WTC11 (cell line): Measurements from ENCODE around the gene LDLRAD2. TPM values are rescaled to one million over a fixed set of nuclear protein-coding genes. Genes with fewer than 3 reads are reported as not detected.

Experiments used
- ATAC-seq: fragments of 200-7000 bp; cut with Tn5 transposase; 2 replicates; pipeline ENCODE4 v1.10.0; 2021; ENCODE audit warnings: mild to moderate bottlenecking, moderate library complexity
- CTCF ChIA-PET: fragments of 300-600 bp; sonication (Branson Sonifier 250); formaldehyde crosslinking; loops from one replicate; lab custom pipeline; 2021; ENCODE audit warnings: antibody characterized with exemption; lab: Charles Lee
- POLR2A ChIA-PET: fragments of 350-600 bp; sonication (Branson Sonifier 250); formaldehyde crosslinking; loops from one replicate; lab custom pipeline; 2021; ENCODE audit warnings: antibody characterized with exemption; lab: Charles Lee
- DNase-seq: peaks from one replicate; pipeline ENCODE4 v3.0.0; 2021; ENCODE audit warnings: low spot score
- H3K27ac Mint-ChIP-seq: 2 replicates; pipeline ENCODE4 v1.8.0; 2021; ENCODE audit warnings: mixed read lengths
- H3K27me3 Mint-ChIP-seq: 2 replicates; pipeline ENCODE4 v1.8.0; 2021; ENCODE audit warnings: low read depth, mild to moderate bottlenecking, moderate library complexity, mixed read lengths
- H3K36me3 Mint-ChIP-seq: 2 replicates; pipeline ENCODE4 v1.8.0; 2021; ENCODE audit warnings: mixed read lengths
- H3K4me1 Mint-ChIP-seq: 2 replicates; pipeline ENCODE4 v1.8.0; 2022; ENCODE audit warnings: mixed read lengths
- H3K4me3 Mint-ChIP-seq: 2 replicates; pipeline ENCODE4 v1.8.0; 2021; ENCODE audit warnings: mild to moderate bottlenecking, moderate library complexity, mixed read lengths
- H3K9me3 Mint-ChIP-seq: 2 replicates; pipeline ENCODE4 v1.8.0; 2021; ENCODE audit warnings: mixed read lengths
- CREM ChIP-seq: sonication (generic); formaldehyde crosslinking; IDR thresholded peaks from 2 replicates; pipeline ENCODE4 v1.8.1; 2022; ENCODE audit warnings: mild to moderate bottlenecking, missing genetic modification reagents, moderate library complexity
- ESRRA ChIP-seq: sonication (generic); formaldehyde crosslinking; IDR thresholded peaks from 2 replicates; pipeline ENCODE4 v1.8.1; 2022; ENCODE audit warnings: mild to moderate bottlenecking, missing genetic modification reagents, borderline replicate concordance
- ETV6 ChIP-seq: sonication (generic); formaldehyde crosslinking; IDR thresholded peaks from 2 replicates; pipeline ENCODE4 v1.8.1; 2022; ENCODE audit warnings: mild to moderate bottlenecking, missing genetic modification reagents
- FOXJ3 ChIP-seq: sonication (generic); formaldehyde crosslinking; IDR thresholded peaks from 2 replicates; pipeline ENCODE4 v1.9.0; 2021; ENCODE audit warnings: missing genetic modification reagents, mild to moderate bottlenecking, borderline replicate concordance
- FOXK1 ChIP-seq: sonication (generic); formaldehyde crosslinking; IDR thresholded peaks from 2 replicates; pipeline ENCODE4 v1.8.0; 2022; ENCODE audit warnings: mild to moderate bottlenecking, moderate library complexity, missing genetic modification reagents
- HMGA2 ChIP-seq: fragments of 250-450 bp; sonication (Bioruptor Pico); IDR thresholded peaks from 2 replicates; pipeline ENCODE4 v1.4.0; 2021; ENCODE audit warnings: mild to moderate bottlenecking, moderate library complexity
- IRF2 ChIP-seq: sonication (generic); formaldehyde crosslinking; IDR thresholded peaks from 2 replicates; pipeline ENCODE4 v1.8.0; 2022; ENCODE audit warnings: low read depth, missing genetic modification reagents, borderline replicate concordance
- MXD4 ChIP-seq: fragments of 250-450 bp; sonication (Bioruptor Pico); IDR thresholded peaks from 2 replicates; pipeline ENCODE4 v1.8.0; 2021; ENCODE audit warnings: mild to moderate bottlenecking, moderate library complexity, borderline replicate concordance
- NFE2L1 ChIP-seq: sonication (generic); formaldehyde crosslinking; IDR thresholded peaks from 2 replicates; pipeline ENCODE4 v1.8.1; 2023; ENCODE audit warnings: missing genetic modification reagents
- NFYB ChIP-seq: sonication (generic); formaldehyde crosslinking; conservative IDR thresholded peaks from 2 replicates; pipeline ENCODE4 v1.8.0; 2022; ENCODE audit warnings: low read depth, missing genetic modification reagents
- PRRX2 ChIP-seq: fragments of 250-450 bp; sonication (Bioruptor Pico); IDR thresholded peaks from 2 replicates; pipeline ENCODE4 v1.8.0; 2021; ENCODE audit warnings: mild to moderate bottlenecking
- SOX15 ChIP-seq: fragments of 250-450 bp; sonication (Bioruptor Pico); IDR thresholded peaks from 2 replicates; pipeline ENCODE4 v1.9.0; 2021; ENCODE audit warnings: mild to moderate bottlenecking
- SP1 ChIP-seq: sonication (generic); formaldehyde crosslinking; conservative IDR thresholded peaks from 2 replicates; pipeline ENCODE4 v1.8.1; 2022; ENCODE audit warnings: missing genetic modification reagents
- ZBTB21 ChIP-seq: sonication (generic); formaldehyde crosslinking; IDR thresholded peaks from 2 replicates; pipeline ENCODE4 v1.8.1; 2023; ENCODE audit warnings: mild to moderate bottlenecking, missing genetic modification reagents, borderline replicate concordance
- ZNF263 ChIP-seq: sonication (generic); formaldehyde crosslinking; IDR thresholded peaks from 2 replicates; pipeline ENCODE4 v1.8.1; 2022; ENCODE audit warnings: low read depth, mild to moderate bottlenecking, moderate library complexity, missing genetic modification reagents
- total RNA-seq: library from RNA; stranded (reverse); gene quantifications from 3 replicates; pipeline ENCODE4 v1.2.3, GENCODE V29; 2021
- TF ChIP-seq, protein P1 (sequence below): sonication (generic); formaldehyde crosslinking; IDR thresholded peaks from 2 replicates; pipeline ENCODE4 v1.8.0; 2022; ENCODE audit warnings: mild to moderate bottlenecking, missing genetic modification reagents
- TF ChIP-seq, protein P2 (sequence below): fragments of 250-450 bp; sonication (Bioruptor Pico); IDR thresholded peaks from 2 replicates; pipeline ENCODE4 v1.9.0; 2021; ENCODE audit warnings: mild to moderate bottlenecking
- TF ChIP-seq, protein P3 (sequence below): fragments of 250-450 bp; sonication (Bioruptor Pico); IDR thresholded peaks from 2 replicates; pipeline ENCODE4 v2.1.2; 2022; ENCODE audit warnings: mild to moderate bottlenecking, moderate library complexity
- TF ChIP-seq, protein P4 (sequence below): sonication (generic); formaldehyde crosslinking; IDR thresholded peaks from 2 replicates; pipeline ENCODE4 v1.8.1; 2023; ENCODE audit warnings: mild to moderate bottlenecking, missing genetic modification reagents
- TF ChIP-seq, protein P5 (sequence below): sonication (generic); formaldehyde crosslinking; conservative IDR thresholded peaks from 2 replicates; pipeline ENCODE4 v1.8.1; 2022; ENCODE audit warnings: mild to moderate bottlenecking, missing genetic modification reagents
- TF ChIP-seq, protein P6 (sequence below): sonication (generic); formaldehyde crosslinking; IDR thresholded peaks from 2 replicates; pipeline ENCODE4 v1.8.1; 2023; ENCODE audit warnings: mild to moderate bottlenecking, missing genetic modification reagents
- TF ChIP-seq, protein P7 (sequence below): sonication (generic); formaldehyde crosslinking; IDR thresholded peaks from 2 replicates; pipeline ENCODE4 v1.8.0; 2022; ENCODE audit warnings: missing genetic modification reagents

Gene LDLRAD2
- total RNA-seq, 1 experiment from 2014 or later = 0.63 TPM

DNA sequence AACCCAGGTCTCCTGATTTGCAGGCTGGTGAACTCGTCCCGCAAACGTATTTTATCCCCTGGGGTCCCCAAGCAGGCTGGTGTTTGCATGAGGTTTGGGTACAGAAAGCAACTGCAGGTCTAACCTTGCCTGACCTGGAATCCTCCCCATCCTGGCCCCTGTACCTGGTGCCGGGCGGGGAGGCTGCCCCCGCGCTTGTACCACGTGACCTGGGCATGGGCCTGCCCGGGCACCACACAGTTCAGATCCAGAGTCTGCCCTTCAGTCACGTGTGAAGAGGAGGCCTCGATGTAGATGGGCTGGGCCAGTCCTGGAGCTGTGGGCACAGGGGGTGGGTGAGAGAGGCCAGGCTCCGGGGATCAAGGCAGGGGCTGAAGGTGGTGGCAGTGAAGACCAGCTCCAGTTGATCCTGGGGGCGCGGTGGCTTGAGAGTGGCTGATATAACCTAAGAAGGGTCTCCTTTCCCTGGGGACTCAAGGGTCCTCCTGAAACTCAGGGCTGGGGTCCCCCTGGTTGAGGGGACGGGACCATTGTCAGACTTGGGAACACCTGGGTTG lies 30.6 kb downstream of the LDLRAD2 start:
- ATAC-seq = no peak

DNA sequence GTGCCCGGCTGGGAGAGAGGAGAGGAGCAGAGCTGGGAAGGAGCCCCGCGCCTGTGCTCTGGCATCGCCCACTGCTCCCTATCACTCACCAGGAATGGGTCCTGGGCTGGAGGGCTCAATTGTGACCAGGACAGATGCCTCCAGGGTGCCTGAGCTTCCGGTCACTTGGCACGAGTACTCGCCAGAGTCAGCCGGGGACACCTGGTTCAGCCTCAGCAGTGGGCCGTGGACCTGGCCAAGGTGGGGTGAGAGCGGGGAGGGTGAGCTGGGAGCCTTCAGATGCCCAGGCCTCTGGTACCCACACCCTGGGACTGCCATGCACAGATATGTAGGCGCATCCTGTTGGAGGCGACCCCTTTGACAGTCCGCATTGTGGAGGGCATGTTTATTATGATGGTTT lies 31.1 kb downstream of the LDLRAD2 start:
- H3K4me3 Mint-ChIP-seq = no peak overlapping the region
- TF ChIP-seq ZNF263 (CRISPR knock-in tag) (no peak), SOX15 (no peak), MXD4 (no peak), ESRRA (CRISPR knock-in tag) (no peak), SP1 (CRISPR knock-in tag) (no peak), FOXJ3 (CRISPR knock-in tag) (no peak), NFYB (no peak), IRF2 (CRISPR knock-in tag) (no peak), ZBTB21 (CRISPR knock-in tag) (no peak)
- TF ChIP-seq, protein P1, sequence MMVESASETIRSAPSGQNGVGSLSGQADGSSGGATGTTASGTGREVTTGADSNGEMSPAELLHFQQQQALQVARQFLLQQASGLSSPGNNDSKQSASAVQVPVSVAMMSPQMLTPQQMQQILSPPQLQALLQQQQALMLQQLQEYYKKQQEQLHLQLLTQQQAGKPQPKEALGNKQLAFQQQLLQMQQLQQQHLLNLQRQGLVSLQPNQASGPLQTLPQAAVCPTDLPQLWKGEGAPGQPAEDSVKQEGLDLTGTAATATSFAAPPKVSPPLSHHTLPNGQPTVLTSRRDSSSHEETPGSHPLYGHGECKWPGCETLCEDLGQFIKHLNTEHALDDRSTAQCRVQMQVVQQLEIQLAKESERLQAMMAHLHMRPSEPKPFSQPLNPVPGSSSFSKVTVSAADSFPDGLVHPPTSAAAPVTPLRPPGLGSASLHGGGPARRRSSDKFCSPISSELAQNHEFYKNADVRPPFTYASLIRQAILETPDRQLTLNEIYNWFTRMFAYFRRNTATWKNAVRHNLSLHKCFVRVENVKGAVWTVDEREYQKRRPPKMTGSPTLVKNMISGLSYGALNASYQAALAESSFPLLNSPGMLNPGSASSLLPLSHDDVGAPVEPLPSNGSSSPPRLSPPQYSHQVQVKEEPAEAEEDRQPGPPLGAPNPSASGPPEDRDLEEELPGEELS = no peak
- TF ChIP-seq, protein P2, sequence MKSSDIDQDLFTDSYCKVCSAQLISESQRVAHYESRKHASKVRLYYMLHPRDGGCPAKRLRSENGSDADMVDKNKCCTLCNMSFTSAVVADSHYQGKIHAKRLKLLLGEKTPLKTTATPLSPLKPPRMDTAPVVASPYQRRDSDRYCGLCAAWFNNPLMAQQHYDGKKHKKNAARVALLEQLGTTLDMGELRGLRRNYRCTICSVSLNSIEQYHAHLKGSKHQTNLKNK (CRISPR knock-in tag) = no peak
- DNase-seq = no peak
- ChIA-PET CTCF (no interaction called here), POLR2A (no interaction called here)
- H3K9me3 Mint-ChIP-seq = no peaks in the 10 kb centered on the region
- H3K4me1 Mint-ChIP-seq = no peaks in the 10 kb centered on the region
- no peak overlapping the region for H3K27ac Mint-ChIP-seq
- no peak for ATAC-seq
- peaks cover 34% of the 10 kb centered on the region for H3K36me3 Mint-ChIP-seq
- no peaks in the 10 kb centered on the region for H3K27me3 Mint-ChIP-seq

More for the DNA sequence above, 30.6 kb downstream of the LDLRAD2 start:
- Mint-ChIP-seq H3K4me3 (no peak overlapping the region), H3K9me3 (no peaks in the 10 kb centered on the region)
- TF ChIP-seq HMGA2 (no peak), CREM (CRISPR knock-in tag) (no peak), ESRRA (CRISPR knock-in tag) (no peak), FOXK1 (CRISPR knock-in tag) (no peak), ZNF263 (CRISPR knock-in tag) (no peak), IRF2 (CRISPR knock-in tag) (no peak)
- TF ChIP-seq, protein P3, sequence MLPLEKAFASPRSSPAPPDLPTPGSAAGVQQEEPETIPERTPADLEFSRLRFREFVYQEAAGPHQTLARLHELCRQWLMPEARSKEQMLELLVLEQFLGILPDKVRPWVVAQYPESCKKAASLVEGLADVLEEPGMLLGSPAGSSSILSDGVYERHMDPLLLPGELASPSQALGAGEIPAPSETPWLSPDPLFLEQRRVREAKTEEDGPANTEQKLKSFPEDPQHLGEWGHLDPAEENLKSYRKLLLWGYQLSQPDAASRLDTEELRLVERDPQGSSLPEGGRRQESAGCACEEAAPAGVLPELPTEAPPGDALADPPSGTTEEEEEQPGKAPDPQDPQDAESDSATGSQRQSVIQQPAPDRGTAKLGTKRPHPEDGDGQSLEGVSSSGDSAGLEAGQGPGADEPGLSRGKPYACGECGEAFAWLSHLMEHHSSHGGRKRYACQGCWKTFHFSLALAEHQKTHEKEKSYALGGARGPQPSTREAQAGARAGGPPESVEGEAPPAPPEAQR (CRISPR knock-in tag) = no peak
- TF ChIP-seq, protein P4, sequence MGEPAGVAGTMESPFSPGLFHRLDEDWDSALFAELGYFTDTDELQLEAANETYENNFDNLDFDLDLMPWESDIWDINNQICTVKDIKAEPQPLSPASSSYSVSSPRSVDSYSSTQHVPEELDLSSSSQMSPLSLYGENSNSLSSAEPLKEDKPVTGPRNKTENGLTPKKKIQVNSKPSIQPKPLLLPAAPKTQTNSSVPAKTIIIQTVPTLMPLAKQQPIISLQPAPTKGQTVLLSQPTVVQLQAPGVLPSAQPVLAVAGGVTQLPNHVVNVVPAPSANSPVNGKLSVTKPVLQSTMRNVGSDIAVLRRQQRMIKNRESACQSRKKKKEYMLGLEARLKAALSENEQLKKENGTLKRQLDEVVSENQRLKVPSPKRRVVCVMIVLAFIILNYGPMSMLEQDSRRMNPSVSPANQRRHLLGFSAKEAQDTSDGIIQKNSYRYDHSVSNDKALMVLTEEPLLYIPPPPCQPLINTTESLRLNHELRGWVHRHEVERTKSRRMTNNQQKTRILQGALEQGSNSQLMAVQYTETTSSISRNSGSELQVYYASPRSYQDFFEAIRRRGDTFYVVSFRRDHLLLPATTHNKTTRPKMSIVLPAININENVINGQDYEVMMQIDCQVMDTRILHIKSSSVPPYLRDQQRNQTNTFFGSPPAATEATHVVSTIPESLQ (CRISPR knock-in tag) = no peak
- TF ChIP-seq, all 79 proteins: peak for 0
- Mint-ChIP-seq H3K27ac (no peak overlapping the region), H3K27me3 (no peaks in the 10 kb centered on the region), H3K4me1 (no peaks in the 10 kb centered on the region), H3K36me3 (peaks cover 36% of the 10 kb centered on the region)
- DNase-seq = no peak
- ChIA-PET CTCF (no interaction called here), POLR2A (no interaction called here)

DNA sequence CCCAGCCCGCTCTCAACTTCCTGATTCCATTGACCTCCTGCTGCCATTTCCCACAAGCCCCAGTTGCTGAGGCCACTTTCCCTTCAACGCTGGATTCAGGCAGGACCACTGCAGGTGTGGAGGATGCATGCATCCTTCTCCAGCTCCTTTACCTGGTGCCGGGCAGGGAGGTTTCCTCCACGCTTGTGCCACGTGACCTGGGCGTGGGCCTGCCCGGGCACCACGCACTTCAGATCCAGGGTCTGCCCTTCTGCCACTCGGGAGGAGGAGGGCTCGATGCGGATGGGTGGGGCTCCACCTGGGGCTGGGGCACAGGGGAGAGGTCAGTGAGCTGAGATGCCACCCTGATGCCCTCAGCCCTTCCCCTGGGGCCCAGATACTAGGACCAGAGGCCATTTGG lies 31.9 kb downstream of the LDLRAD2 start:
- DNase-seq (no peak), ATAC-seq (no peak)
- POLR2A ChIA-PET = interaction anchor here (0.7 kb wide), 1 partner anchor 666 kb away, joined by 3 read pairs; no protein-coding TSS in a partner anchor
- Mint-ChIP-seq H3K27ac (no peak overlapping the region), H3K9me3 (no peaks in the 10 kb centered on the region), H3K27me3 (no peaks in the 10 kb centered on the region), H3K36me3 (peaks cover 28% of the 10 kb centered on the region), H3K4me1 (no peaks in the 10 kb centered on the region), H3K4me3 (no peak overlapping the region)
- CTCF ChIA-PET = no interaction called here
- TF ChIP-seq, protein P5, sequence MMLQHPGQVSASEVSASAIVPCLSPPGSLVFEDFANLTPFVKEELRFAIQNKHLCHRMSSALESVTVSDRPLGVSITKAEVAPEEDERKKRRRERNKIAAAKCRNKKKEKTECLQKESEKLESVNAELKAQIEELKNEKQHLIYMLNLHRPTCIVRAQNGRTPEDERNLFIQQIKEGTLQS = no peak
- no peak for TF ChIP-seq NFE2L1 (CRISPR knock-in tag)
- TF ChIP-seq, protein P6, sequence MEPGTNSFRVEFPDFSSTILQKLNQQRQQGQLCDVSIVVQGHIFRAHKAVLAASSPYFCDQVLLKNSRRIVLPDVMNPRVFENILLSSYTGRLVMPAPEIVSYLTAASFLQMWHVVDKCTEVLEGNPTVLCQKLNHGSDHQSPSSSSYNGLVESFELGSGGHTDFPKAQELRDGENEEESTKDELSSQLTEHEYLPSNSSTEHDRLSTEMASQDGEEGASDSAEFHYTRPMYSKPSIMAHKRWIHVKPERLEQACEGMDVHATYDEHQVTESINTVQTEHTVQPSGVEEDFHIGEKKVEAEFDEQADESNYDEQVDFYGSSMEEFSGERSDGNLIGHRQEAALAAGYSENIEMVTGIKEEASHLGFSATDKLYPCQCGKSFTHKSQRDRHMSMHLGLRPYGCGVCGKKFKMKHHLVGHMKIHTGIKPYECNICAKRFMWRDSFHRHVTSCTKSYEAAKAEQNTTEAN (CRISPR knock-in tag) = no peak
- no peak for TF ChIP-seq PRRX2 (CRISPR knock-in tag)
- TF ChIP-seq ETV6 (CRISPR knock-in tag) = no peak
- TF ChIP-seq, protein P7, sequence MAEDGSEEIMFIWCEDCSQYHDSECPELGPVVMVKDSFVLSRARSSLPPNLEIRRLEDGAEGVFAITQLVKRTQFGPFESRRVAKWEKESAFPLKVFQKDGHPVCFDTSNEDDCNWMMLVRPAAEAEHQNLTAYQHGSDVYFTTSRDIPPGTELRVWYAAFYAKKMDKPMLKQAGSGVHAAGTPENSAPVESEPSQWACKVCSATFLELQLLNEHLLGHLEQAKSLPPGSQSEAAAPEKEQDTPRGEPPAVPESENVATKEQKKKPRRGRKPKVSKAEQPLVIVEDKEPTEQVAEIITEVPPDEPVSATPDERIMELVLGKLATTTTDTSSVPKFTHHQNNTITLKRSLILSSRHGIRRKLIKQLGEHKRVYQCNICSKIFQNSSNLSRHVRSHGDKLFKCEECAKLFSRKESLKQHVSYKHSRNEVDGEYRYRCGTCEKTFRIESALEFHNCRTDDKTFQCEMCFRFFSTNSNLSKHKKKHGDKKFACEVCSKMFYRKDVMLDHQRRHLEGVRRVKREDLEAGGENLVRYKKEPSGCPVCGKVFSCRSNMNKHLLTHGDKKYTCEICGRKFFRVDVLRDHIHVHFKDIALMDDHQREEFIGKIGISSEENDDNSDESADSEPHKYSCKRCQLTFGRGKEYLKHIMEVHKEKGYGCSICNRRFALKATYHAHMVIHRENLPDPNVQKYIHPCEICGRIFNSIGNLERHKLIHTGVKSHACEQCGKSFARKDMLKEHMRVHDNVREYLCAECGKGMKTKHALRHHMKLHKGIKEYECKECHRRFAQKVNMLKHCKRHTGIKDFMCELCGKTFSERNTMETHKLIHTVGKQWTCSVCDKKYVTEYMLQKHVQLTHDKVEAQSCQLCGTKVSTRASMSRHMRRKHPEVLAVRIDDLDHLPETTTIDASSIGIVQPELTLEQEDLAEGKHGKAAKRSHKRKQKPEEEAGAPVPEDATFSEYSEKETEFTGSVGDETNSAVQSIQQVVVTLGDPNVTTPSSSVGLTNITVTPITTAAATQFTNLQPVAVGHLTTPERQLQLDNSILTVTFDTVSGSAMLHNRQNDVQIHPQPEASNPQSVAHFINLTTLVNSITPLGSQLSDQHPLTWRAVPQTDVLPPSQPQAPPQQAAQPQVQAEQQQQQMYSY = no peak
